ENCODE results near the gene C14orf180.

The C14orf180 gene

GRCh38 chr14:104572668-104573067, 6.9 kb upstream of the C14orf180 start:
- in situ Hi-C loops (cut with HindIII; ENCODE audit: low sequenced_read_pairs), result no loop called here
- H3K4me3 ChIP-seq (ENCODE audit: low read depth, low read length), result no peak overlapping the region
- no peak for DNase-seq (ENCODE audit: low read depth)
- no peak for TF ChIP-seq CTCF (IDR thresholded peaks at IDR 0.05; ENCODE audit: low read depth, low read length, missing control alignments)

- in situ Hi-C loops (cut with HindIII; ENCODE audit: low sequenced_read_pairs), result no loop called here
Measured at GRCh38 chr14:104573930-104574329, 5.6 kb upstream of the C14orf180 start.

GRCh38 chr14:104574536-104574935, 5.0 kb upstream of the C14orf180 start:
- no peak for DNase-seq (ENCODE audit: low read depth)
- in situ Hi-C loops (cut with HindIII; ENCODE audit: low sequenced_read_pairs), result no loop called here
- no peak for TF ChIP-seq CTCF (IDR thresholded peaks at IDR 0.05; ENCODE audit: low read depth, low read length, missing control alignments)
- H3K4me3 ChIP-seq (ENCODE audit: low read depth, low read length), result no peak overlapping the region

More at GRCh38 chr14:104573930-104574329, 5.6 kb upstream of the C14orf180 start:
- no peak for DNase-seq (ENCODE audit: low read depth)
- TF ChIP-seq CTCF (IDR thresholded peaks at IDR 0.05; ENCODE audit: low read depth, low read length, missing control alignments), result no peak
- H3K4me3 ChIP-seq (ENCODE audit: low read depth, low read length), result no peak overlapping the region

- in situ Hi-C loops (cut with HindIII; ENCODE audit: low sequenced_read_pairs), result no loop called here
- no peak for DNase-seq (ENCODE audit: low read depth)
- H3K4me3 ChIP-seq (ENCODE audit: low read depth, low read length), result no peak overlapping the region
- TF ChIP-seq CTCF (IDR thresholded peaks at IDR 0.05; ENCODE audit: low read depth, low read length, missing control alignments), result no peak
Measured at GRCh38 chr14:104574978-104575583, 4.5 kb upstream of the C14orf180 start.

GRCh38 chr14:104576232-104576969, 3.2 kb upstream of the C14orf180 start:
- TF ChIP-seq CTCF (IDR thresholded peaks at IDR 0.05; ENCODE audit: low read depth, low read length, missing control alignments), result no peak
- in situ Hi-C loops (cut with HindIII; ENCODE audit: low sequenced_read_pairs), result no loop called here
- H3K4me3 ChIP-seq (ENCODE audit: low read depth, low read length), result no peak overlapping the region
- no peak for DNase-seq (ENCODE audit: low read depth)

- H3K4me3 ChIP-seq (ENCODE audit: low read depth, low read length), result no peak overlapping the region
- in situ Hi-C loops (cut with HindIII; ENCODE audit: low sequenced_read_pairs), result no loop called here
- TF ChIP-seq CTCF (IDR thresholded peaks at IDR 0.05; ENCODE audit: low read depth, low read length, missing control alignments), result no peak
Measured at GRCh38 chr14:104576970-104577332, 2.6 kb upstream of the C14orf180 start.

More at GRCh38 chr14:104576970-104577332, 2.6 kb upstream of the C14orf180 start:
- no peak for DNase-seq (ENCODE audit: low read depth)

All from astrocyte of the cerebellum (primary cell).